Measurements from ENCODE around the gene DPPA3.

DNA sequence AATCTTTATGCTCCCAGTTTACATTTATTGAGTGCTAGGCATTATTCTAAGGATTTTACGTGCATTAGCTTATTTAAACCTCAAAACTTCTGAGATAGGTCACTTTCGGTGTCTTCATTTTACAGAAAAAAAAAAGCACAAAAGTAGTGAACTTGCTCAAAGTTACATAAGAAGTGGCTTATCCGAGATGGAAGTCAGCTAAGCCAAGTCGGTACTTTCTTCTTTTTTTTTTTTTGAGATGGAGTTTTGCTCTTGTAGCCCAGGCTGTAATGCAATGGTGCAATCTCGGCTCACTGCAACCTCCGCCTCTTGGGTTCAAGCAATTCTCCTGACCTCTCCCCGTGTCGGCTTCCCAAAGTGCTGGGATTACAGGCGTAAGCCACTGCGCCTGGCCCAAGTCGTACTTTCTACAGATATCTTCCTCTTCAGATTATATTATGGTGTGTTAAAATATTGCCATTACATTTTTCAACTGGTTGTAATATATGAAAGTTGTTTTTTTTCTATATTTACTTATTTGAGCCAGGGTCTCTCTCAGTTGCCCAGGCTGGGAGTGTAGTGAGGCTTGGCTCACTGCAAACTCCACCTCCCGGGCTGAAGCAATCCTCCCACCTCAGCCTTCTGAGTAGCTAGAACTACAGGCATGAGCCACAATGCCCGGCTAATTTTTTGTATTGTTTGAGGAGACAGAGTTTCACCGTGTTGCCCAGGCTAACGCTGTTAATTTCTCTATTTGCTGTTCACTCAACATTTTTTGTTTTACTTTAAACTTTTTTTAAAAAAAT is 8.9 kb downstream of the DPPA3 start:
- TF ChIP-seq, protein P1, sequence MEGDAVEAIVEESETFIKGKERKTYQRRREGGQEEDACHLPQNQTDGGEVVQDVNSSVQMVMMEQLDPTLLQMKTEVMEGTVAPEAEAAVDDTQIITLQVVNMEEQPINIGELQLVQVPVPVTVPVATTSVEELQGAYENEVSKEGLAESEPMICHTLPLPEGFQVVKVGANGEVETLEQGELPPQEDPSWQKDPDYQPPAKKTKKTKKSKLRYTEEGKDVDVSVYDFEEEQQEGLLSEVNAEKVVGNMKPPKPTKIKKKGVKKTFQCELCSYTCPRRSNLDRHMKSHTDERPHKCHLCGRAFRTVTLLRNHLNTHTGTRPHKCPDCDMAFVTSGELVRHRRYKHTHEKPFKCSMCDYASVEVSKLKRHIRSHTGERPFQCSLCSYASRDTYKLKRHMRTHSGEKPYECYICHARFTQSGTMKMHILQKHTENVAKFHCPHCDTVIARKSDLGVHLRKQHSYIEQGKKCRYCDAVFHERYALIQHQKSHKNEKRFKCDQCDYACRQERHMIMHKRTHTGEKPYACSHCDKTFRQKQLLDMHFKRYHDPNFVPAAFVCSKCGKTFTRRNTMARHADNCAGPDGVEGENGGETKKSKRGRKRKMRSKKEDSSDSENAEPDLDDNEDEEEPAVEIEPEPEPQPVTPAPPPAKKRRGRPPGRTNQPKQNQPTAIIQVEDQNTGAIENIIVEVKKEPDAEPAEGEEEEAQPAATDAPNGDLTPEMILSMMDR (conservative IDR thresholded peaks at IDR 0.05; ENCODE audit: low read depth, low read length): no peak
- TF ChIP-seq EZH2 (IDR thresholded peaks at IDR 0.05; ENCODE audit: borderline replicate concordance, low read depth, low read length, poor library complexity, severe bottlenecking): no peak

Data from A673 (cell line).